ENCODE results near the gene IQSEC1. TPM values are rescaled to one million over a fixed set of nuclear protein-coding genes. Genes with fewer than 3 reads are reported as not detected.

Gene IQSEC1
- polyA plus RNA-seq, 1 donor (not counting 4 experiments of a cell fraction or from before 2014, with no cell fraction given), result 2.8 TPM

- FAIRE-seq (no peak), DNase-seq (ENCODE audit: low read depth, low spot score) (no peak)
- Histone ChIP-seq H3K9ac (ENCODE audit: control insufficient read depth, extremely low read depth, insufficient read depth, low read length) (no peak overlapping the region), H3K9me1 (ENCODE audit: control insufficient read depth, extremely low read depth, insufficient read depth, low read length) (no peaks in the 10 kb centered on the region), H3K27me3 (ENCODE audit: control insufficient read depth, extremely low read depth, insufficient read depth, low read length) (peaks cover 23% of the 10 kb centered on the region), H4K20me1 (ENCODE audit: control insufficient read depth, extremely low read depth, insufficient read depth, low read length) (no peaks in the 10 kb centered on the region), H3K4me2 (ENCODE audit: control insufficient read depth, extremely low read depth, insufficient read depth, low read depth, low read length) (no peak overlapping the region), H3K9me3 (ENCODE audit: control insufficient read depth, low read depth, low read length) (no peaks in the 10 kb centered on the region), H3K79me2 (ENCODE audit: control insufficient read depth, insufficient read depth, low read length) (no peaks in the 10 kb centered on the region), H3K27ac (ENCODE audit: control insufficient read depth, insufficient read depth, low read length) (no peak overlapping the region), H3K4me1 (ENCODE audit: control insufficient read depth, extremely low read depth, insufficient read depth, low read length) (no peaks in the 10 kb centered on the region), H2AFZ (ENCODE audit: control insufficient read depth, low read length) (no peak overlapping the region), H3K4me3 (ENCODE audit: control insufficient read depth in 2 of 3, extremely low read depth in 1 of 3, insufficient read depth in 2 of 3, low read depth in 1 of 3, low read length in 3 of 3) (no peak overlapping the region), H3K36me3 (ENCODE audit: control insufficient read depth in 2 of 2, extremely low read depth in 1 of 2, insufficient read depth in 2 of 2, low read length in 2 of 2) (no peaks in the 10 kb centered on the region)
- TF ChIP-seq CTCF (optimal IDR thresholded peaks at IDR 0.05 in 1 of 3, IDR thresholded peaks at IDR 0.05 in 1 of 3, conservative IDR thresholded peaks at IDR 0.05 in 1 of 3; ENCODE audit: extremely low read depth in 1 of 3, insufficient read depth in 2 of 3, low read length in 3 of 3), result no peak
- TF ChIP-seq EZH2 (IDR thresholded peaks at IDR 0.05; ENCODE audit: low read length), result no peak
- dilution Hi-C loops (cut with MboI; ENCODE audit: extremely low pct_ligation_motif_present, low sequenced_read_pairs), result no loop called here
Observed at GRCh38 chr3:13080591-13080990, 7.4 kb upstream of the IQSEC1 start.

GRCh38 chr3:13080026-13080425, 6.8 kb upstream of the IQSEC1 start:
- H3K9me1 ChIP-seq (ENCODE audit: control insufficient read depth, extremely low read depth, insufficient read depth, low read length), result no peaks in the 10 kb centered on the region
- no peaks in the 10 kb centered on the region for H3K79me2 ChIP-seq (ENCODE audit: control insufficient read depth, insufficient read depth, low read length)
- H3K27me3 ChIP-seq (ENCODE audit: control insufficient read depth, extremely low read depth, insufficient read depth, low read length), result peaks cover 26% of the 10 kb centered on the region
- no peaks in the 10 kb centered on the region for H4K20me1 ChIP-seq (ENCODE audit: control insufficient read depth, extremely low read depth, insufficient read depth, low read length)
- FAIRE-seq (no peak), DNase-seq (ENCODE audit: low read depth, low spot score) (no peak)
- no peak overlapping the region for H2AFZ ChIP-seq (ENCODE audit: control insufficient read depth, low read length)
- no peak for TF ChIP-seq EZH2 (IDR thresholded peaks at IDR 0.05; ENCODE audit: low read length)
- TF ChIP-seq CTCF (optimal IDR thresholded peaks at IDR 0.05 in 1 of 3, IDR thresholded peaks at IDR 0.05 in 1 of 3, conservative IDR thresholded peaks at IDR 0.05 in 1 of 3; ENCODE audit: extremely low read depth in 1 of 3, insufficient read depth in 2 of 3, low read length in 3 of 3), result no peak
- dilution Hi-C loops (cut with MboI; ENCODE audit: extremely low pct_ligation_motif_present, low sequenced_read_pairs), result no loop called here
- H3K27ac ChIP-seq (ENCODE audit: control insufficient read depth, insufficient read depth, low read length), result no peak overlapping the region
- H3K4me2 ChIP-seq (ENCODE audit: control insufficient read depth, extremely low read depth, insufficient read depth, low read depth, low read length), result no peak overlapping the region
- no peak overlapping the region for H3K4me3 ChIP-seq (ENCODE audit: control insufficient read depth in 2 of 3, extremely low read depth in 1 of 3, insufficient read depth in 2 of 3, low read depth in 1 of 3, low read length in 3 of 3)
- H3K36me3 ChIP-seq (ENCODE audit: control insufficient read depth in 2 of 2, extremely low read depth in 1 of 2, insufficient read depth in 2 of 2, low read length in 2 of 2), result no peaks in the 10 kb centered on the region
- no peaks in the 10 kb centered on the region for H3K4me1 ChIP-seq (ENCODE audit: control insufficient read depth, extremely low read depth, insufficient read depth, low read length)
- no peaks in the 10 kb centered on the region for H3K9me3 ChIP-seq (ENCODE audit: control insufficient read depth, low read depth, low read length)
- no peak overlapping the region for H3K9ac ChIP-seq (ENCODE audit: control insufficient read depth, extremely low read depth, insufficient read depth, low read length)
